GM12878 (cell line): ENCODE results near the gene RPL19.
A peak's percentile ranks its signal among the peaks of the same experiment; 100 is the strongest.

Experiments
- CHD2 ChIP-seq: IDR thresholded peaks from 2 replicates; pipeline ENCODE4 v1.6.1; 2011; ENCODE audit warnings: low read depth, low read length, improper control_type of control experiment, borderline replicate concordance
- CHD4 ChIP-seq: fragments of 200-600 bp; sonication (generic); IDR thresholded peaks from 2 replicates; pipeline ENCODE4 v1.6.1; 2016; ENCODE audit warnings: mild to moderate bottlenecking
- CTCF ChIP-seq, 3 experiments: IDR thresholded peaks in 2 of 3; conservative IDR thresholded peaks in 1 of 3; 2 replicates each; pipeline ENCODE4 v1.5.1; 2011; ENCODE audit warnings: low read depth in 3 of 3, low read length in 3 of 3, mild to moderate bottlenecking in 3 of 3, control low read depth in 2 of 3, moderate library complexity in 2 of 3, inconsistent platforms in 1 of 3, mixed read lengths in 1 of 3; ENCODE audit not compliant: control insufficient read depth in 2 of 3, insufficient read depth in 1 of 3; ENCODE audit errors: extremely low read depth in 1 of 3
- EP300 ChIP-seq, 2 experiments: fragments of 150-350 bp in 1 of 2; IDR thresholded peaks; 2 replicates each; pipeline ENCODE4 v1.6.1; 2011 to 2012; ENCODE audit warnings: low read depth in 2 of 2, low read length in 2 of 2, borderline replicate concordance in 1 of 2, improper control_type of control experiment in 1 of 2, inconsistent platforms in 1 of 2; ENCODE audit not compliant: control insufficient read depth in 1 of 2
- EZH2 ChIP-seq: IDR thresholded peaks from 2 replicates; pipeline ENCODE4 v1.6.1; 2012; ENCODE audit warnings: low read depth, mild to moderate bottlenecking, control low read depth, inconsistent platforms, low read length, borderline replicate concordance; ENCODE audit not compliant: control insufficient read depth
- KDM1A ChIP-seq: fragments of 200-600 bp; sonication (generic); IDR thresholded peaks from 2 replicates; pipeline ENCODE4 v1.6.1; 2016; ENCODE audit warnings: borderline replicate concordance

GRCh38 chr17:39174920-39175694 lies 25.0 kb upstream of the RPL19 start:
- TF ChIP-seq CTCF (IDR thresholded peaks at IDR 0.05 in 2 of 3, conservative IDR thresholded peaks at IDR 0.05 in 1 of 3; ENCODE audit: control insufficient read depth in 2 of 3, extremely low read depth in 1 of 3, insufficient read depth in 1 of 3, low read depth in 3 of 3, low read length in 3 of 3) (peak; percentile 69 to 83 (median 81)), EP300 (IDR thresholded peaks at IDR 0.05; ENCODE audit: borderline replicate concordance in 1 of 2, control insufficient read depth in 1 of 2, low read depth in 2 of 2, low read length in 2 of 2) (no peak), EZH2 (no peak), KDM1A (no peak), CHD2 (no peak), CHD4 (no peak)
